Neural crest cell (in vitro differentiated cells): Measurements from ENCODE around the gene STMN1. TPM values are rescaled to one million over a fixed set of nuclear protein-coding genes. Genes with fewer than 3 reads are reported as not detected.

ENCODE experiments used
- DNase-seq: peaks from one replicate; pipeline ENCODE4 v3.0.0; 2021; ENCODE audit warnings: low read depth, mixed read lengths, low spot score
- H3K27ac Mint-ChIP-seq: one replicate; pipeline ENCODE4 v1.8.0; 2021; ENCODE audit warnings: mild to moderate bottlenecking, mixed read lengths; ENCODE audit not compliant: unreplicated experiment
- H3K27me3 Mint-ChIP-seq: 2 replicates; pipeline ENCODE4 v1.8.0; 2021; ENCODE audit warnings: low read depth, mild to moderate bottlenecking, mixed read lengths
- H3K36me3 Mint-ChIP-seq: 2 replicates; pipeline ENCODE4 v1.8.0; 2021; ENCODE audit warnings: low read depth, mild to moderate bottlenecking, mixed read lengths
- H3K4me1 Mint-ChIP-seq: 2 replicates; pipeline ENCODE4 v1.8.0; 2021; ENCODE audit warnings: mixed read lengths
- H3K4me3 Mint-ChIP-seq: one replicate; pipeline ENCODE4 v1.8.0; 2021; ENCODE audit warnings: mild to moderate bottlenecking, mixed read lengths
- H3K9me3 Mint-ChIP-seq: 2 replicates; pipeline ENCODE4 v1.8.0; 2021; ENCODE audit warnings: mixed read lengths
- CTCF ChIP-seq: fragments of 200-600 bp; sonication (generic); conservative IDR thresholded peaks from 2 replicates; pipeline ENCODE4 v1.5.0; 2021; ENCODE audit warnings: antibody characterized with exemption, mild to moderate bottlenecking
- total RNA-seq: library from RNA; stranded (reverse); gene quantifications from 2 replicates; pipeline ENCODE4 v1.2.1, GENCODE V29; 2021

STMN1 gene
- total RNA-seq, 1 donor from 2014 or later = 934 TPM

- no peak for TF ChIP-seq CTCF
- Mint-ChIP-seq H3K4me3 (peak overlapping the region; percentile 21), H3K4me1 (peaks cover 22% of the 10 kb centered on the region), H3K27ac (peak overlapping the region; percentile 17), H3K27me3 (no peaks in the 10 kb centered on the region), H3K36me3 (peaks cover 12% of the 10 kb centered on the region), H3K9me3 (no peaks in the 10 kb centered on the region)
- no peak for DNase-seq
Observed at GRCh38 chr1:25890239-25891034, 15.8 kb downstream of the STMN1 start.

DNA sequence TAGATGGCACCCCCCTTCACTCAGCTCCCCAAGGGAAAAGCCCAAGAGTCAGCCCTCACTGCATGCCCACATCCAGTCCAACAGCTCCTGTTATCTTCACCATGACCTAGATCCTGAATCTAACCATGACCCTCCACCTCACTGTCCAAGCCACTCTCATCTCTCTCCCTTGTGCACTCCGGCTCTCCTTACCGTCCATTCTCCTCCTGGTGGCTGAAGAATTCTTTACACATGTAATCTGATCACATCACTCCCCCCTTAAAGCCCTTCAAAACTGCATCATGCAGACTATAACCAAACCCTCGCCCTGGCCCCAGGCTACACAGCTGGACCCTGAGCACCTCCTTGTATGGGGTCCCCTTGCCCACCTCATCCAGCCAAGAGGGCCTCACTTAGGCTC, 16.7 kb downstream of the STMN1 start:
- H3K4me1 Mint-ChIP-seq = peaks cover 18% of the 10 kb centered on the region
- no peak for DNase-seq
- peaks cover 12% of the 10 kb centered on the region for H3K36me3 Mint-ChIP-seq
- H3K9me3 Mint-ChIP-seq = no peaks in the 10 kb centered on the region
- H3K27me3 Mint-ChIP-seq = no peaks in the 10 kb centered on the region
- H3K27ac Mint-ChIP-seq = no peak overlapping the region
- peak; percentile 38 for TF ChIP-seq CTCF
- H3K4me3 Mint-ChIP-seq = peak overlapping the region; percentile 47

DNA sequence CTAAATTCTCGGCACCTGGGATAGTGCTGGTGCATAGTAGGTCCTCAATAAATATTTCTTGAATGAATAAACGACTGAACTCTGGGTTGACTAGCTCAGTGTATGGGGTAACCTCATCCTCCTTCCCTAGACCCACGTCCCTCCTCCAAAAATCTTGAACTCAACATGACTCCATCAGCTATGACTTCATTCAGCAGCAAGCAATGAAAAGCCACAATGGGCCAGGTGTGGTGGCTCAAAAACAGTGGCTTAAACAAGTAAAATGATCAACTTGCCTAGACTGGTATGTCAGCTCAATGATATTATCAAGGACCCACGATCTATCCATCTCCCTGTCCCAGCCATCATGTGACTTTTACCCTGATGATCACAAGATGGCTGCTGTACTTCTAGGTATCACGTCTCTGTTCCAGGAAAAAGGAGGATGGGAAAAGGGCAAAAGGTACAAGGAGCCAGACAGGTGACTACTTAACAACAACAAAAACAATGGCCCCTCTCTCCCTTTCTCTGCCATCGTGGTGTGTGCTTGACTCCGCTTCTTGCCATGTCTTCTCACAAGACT, 17.7 kb downstream of the STMN1 start:
- Mint-ChIP-seq H3K27ac (peak overlapping the region; percentile 22), H3K4me3 (no peak overlapping the region), H3K4me1 (peaks cover 18% of the 10 kb centered on the region), H3K27me3 (no peaks in the 10 kb centered on the region), H3K36me3 (peaks cover 12% of the 10 kb centered on the region), H3K9me3 (no peaks in the 10 kb centered on the region)
- DNase-seq = no peak
- TF ChIP-seq CTCF = no peak

DNA sequence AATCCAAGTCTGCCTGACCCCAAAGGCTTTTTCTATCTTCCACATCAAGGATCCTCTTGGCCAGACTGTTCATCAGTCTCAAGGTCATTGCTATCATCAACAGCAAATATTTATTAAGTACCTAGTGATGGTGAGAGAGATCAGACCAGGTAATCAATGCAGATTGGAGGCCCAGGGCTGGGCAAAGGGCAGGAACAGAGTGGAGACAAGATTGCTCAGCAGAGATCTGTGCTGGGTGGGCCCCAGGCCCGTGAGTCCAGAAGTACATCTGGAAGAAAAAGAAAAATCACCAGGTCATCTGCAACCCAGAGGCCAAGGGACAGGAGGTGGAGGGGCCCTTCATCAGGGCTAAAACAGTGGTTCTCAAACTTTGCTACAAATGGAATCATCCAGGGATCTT, 20.6 kb downstream of the STMN1 start:
- DNase-seq = no peak
- Mint-ChIP-seq H3K9me3 (no peaks in the 10 kb centered on the region), H3K27ac (no peak overlapping the region), H3K36me3 (peaks cover 12% of the 10 kb centered on the region), H3K4me3 (no peak overlapping the region), H3K4me1 (peaks cover 14% of the 10 kb centered on the region), H3K27me3 (no peaks in the 10 kb centered on the region)
- TF ChIP-seq CTCF = no peak

- no peak overlapping the region for H3K4me3 Mint-ChIP-seq
- no peaks in the 10 kb centered on the region for H3K9me3 Mint-ChIP-seq
Observed at GRCh38 chr1:25881266-25881665, 25.0 kb downstream of the STMN1 start.

More at GRCh38 chr1:25881266-25881665, 25.0 kb downstream of the STMN1 start:
- Mint-ChIP-seq H3K27me3 (peaks cover under 1% of the 10 kb centered on the region), H3K4me1 (peaks cover 4% of the 10 kb centered on the region), H3K27ac (no peak overlapping the region), H3K36me3 (peaks cover 2% of the 10 kb centered on the region)
- no peak for DNase-seq
- TF ChIP-seq CTCF = no peak
